GM12892 (cell line): ENCODE results near the gene ZDHHC14.

Source experiments
- POLR2A ChIP-seq: IDR thresholded peaks from 2 replicates; pipeline ENCODE4 v1.6.1; 2011; ENCODE audit warnings: low read depth, low read length, control low read depth
- POLR2AphosphoS5 ChIP-seq: IDR thresholded peaks from 2 replicates; pipeline ENCODE4 v1.6.1; 2011; ENCODE audit warnings: low read depth, low read length, control low read depth

GRCh38 chr6:157718503-157719187 is 337.7 kb downstream of the ZDHHC14 start:
- TF ChIP-seq POLR2A = no peak
- no peak for TF ChIP-seq POLR2AphosphoS5
